Raji (cell line): ENCODE measurements around the gene NRG3.

Experiments used
- POLR2A ChIP-seq: IDR thresholded peaks from 2 replicates; pipeline ENCODE4 v1.6.1; 2011; ENCODE audit warnings: low read depth, low read length, control low read depth; ENCODE audit not compliant: insufficient read depth

NRG3 gene

DNA sequence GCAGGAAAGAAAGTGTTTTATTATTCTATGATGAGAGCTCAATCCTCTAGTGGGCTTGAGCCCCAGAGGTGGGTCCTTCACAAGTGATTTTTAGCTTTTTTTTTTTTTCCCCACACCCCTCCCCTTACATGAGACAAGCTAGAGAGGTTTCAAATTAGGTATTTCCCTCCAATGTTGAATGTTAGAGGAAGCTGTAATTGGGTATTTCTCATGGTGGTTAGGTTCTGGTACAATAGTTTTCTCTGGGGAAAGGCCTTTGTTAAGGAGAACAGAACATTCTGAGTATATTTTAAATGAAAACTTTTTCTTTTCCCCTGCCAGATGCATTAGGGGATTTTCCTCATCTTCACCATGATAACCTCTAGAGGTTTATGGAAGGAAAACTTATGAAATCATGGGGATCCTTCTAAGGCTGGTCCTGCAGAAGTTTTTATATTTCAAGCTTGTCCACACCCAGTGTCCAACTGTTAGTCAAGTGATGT lies 1039.7 kb downstream of the NRG3 start:
- TF ChIP-seq POLR2A: no peak

DNA sequence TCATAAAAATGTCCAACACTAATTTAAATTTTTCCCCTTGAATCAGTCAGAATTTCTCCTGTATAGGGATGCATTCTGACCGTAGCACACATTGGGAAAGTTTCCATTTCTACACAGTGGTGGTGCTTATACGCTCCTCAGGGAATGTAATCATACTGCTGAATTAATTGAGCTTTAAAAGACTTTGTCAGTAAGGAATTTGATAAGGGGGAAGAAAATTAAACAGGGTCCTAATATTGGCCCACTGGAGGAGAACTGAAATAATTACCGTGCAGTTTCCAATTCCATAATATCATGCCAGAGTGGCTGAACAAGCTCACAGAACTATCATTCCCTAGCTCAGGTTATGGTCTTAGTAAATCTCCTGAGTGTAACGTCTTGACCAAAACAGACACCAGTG lies 1041.9 kb downstream of the NRG3 start:
- no peak for TF ChIP-seq POLR2A

DNA sequence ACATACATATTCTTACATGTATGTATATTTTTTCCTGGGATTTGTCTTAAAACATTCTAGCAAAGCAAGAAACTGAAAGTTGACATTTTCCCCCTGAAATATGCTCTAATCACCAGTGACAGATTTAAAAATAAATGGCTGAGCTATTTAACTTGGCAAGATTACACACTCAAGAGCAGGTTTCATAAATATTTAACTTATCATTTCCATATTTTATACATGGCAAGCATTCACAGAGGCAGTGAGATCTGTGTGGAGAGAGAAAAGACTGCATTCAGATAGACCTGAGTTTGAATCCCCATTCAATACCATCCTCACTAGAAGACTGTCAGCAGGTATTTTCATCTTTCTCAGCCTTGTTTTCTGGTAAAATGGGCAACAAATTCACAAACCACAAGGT lies 1043.0 kb downstream of the NRG3 start:
- TF ChIP-seq POLR2A: no peak

DNA sequence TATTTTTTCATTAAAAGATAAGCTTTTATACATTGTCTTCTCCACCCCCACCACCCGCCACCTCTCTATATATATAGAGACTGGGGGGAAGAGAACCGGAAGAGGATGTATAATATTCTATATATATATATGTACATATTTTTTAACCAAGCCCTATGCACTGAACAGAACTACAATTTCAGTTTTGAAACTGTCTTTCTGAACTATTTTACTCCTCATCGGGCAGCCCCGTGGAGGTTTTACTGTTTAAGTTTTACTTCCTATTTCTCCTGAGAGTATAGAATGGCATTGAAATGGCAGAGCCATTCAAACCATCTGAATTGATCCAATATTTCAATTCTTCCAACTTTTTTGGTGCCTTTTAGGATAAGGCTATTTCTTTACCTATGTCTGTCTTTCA lies 1047.1 kb downstream of the NRG3 start:
- no peak for TF ChIP-seq POLR2A

DNA sequence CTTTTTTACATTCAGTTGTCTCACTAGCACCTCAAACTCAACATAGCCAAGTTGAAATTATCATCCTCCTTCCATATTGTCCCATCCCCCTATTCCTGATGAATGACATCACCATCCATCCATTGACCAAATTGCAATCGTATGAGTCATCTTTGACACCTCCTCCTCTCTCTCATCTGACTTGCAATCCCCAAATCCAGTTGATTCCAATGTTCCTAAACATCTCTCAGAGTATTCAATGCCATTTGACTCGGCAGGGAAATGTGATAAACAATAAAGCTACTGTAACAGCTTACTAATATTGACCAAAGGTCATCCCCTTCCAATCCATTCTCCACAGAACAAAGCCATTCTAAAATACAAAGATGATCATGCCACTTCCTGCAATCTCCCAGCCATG lies 1047.8 kb downstream of the NRG3 start:
- TF ChIP-seq POLR2A: no peak

DNA sequence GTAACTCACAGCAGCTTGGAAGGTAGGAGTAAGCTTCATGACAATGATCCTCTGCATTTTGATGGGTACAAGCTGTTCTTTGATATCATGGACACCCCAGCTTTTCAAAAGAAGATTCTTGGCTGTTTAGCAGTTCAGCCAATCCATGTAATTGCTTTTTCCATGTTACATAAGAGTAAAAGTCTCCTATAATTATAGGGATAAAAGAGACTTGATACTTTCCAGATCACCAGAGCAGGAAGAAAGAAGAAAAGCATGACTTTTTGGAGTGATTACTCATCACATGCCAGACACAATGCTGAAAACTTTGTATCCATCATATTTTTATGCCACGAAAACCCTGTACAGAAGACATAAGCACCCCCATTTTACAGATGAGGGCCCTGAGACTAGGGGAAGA lies 1049.7 kb downstream of the NRG3 start:
- no peak for TF ChIP-seq POLR2A

DNA sequence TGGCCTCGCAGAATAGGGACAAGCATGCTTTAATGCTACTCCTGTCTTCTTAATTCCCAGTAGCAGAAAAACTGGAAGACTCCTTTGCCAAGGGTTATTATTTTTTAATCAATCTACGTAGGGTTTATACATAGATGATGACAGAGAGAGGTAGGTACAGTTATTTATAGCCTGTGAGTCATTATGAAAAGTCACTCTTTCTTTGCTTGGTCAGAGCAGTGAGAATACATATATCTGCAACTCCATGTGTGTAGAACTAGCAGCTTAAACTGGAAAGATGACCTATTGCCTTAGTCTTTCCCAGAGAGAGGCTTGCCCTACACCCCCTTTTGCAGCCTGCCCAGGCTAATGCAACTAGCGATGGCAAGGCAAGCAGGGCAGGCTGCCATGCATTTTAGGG lies 1050.6 kb downstream of the NRG3 start:
- no peak for TF ChIP-seq POLR2A

DNA sequence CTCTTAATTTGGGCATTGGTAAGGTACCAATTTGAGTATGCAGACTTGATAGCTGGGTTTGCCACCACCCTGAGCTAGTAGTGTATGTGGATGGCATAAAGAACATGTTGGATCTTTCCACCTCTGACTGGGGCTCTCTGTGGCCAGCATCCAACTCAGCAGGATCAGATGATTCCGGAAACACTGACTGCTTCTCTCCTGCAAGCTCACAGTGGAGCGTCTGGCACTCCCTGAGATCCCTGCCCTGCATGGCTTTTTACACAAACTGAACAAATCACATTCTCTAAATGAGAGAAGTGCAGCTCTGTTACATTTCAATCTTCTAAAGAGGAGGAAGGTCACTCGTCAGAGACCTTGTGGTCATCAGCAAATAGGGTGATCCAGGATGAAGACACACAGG lies 1057.5 kb downstream of the NRG3 start:
- TF ChIP-seq POLR2A: no peak

DNA sequence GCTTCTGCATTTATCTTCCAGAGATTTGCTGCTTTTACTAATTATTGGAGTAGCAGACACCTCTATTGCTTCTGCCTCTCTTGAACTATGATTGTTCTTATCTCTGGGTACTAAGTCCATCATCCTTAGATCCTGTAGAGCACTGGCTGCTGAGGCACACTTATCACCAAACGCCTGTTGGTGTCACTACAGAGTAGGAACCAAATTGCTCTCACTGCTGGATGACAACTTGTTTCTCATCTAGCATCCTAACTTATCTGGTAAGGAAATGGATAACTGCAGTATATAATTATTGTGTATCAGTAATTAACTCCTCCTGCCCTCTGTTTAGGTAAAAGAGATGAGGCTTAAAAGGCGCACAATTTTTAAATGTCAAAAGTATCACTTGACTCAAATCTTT lies 1059.4 kb downstream of the NRG3 start:
- TF ChIP-seq POLR2A: no peak

DNA sequence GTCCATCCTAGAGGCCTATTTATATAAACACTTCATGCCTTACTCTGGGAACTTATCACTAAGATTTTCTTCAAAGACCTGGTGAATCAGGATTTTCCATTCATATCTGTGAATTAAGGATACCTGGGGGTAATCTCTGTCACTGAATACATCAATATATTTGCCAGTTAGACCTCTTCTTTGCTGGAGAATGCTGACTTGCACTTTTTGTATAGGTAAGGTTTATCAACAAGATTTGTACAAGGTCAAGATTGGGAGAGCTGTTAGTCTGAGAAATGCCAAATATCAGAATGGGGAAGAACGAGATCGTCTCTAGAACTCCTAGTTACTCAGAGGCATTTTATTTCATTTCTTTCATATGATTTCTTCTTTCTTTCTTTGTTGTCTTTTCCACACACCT lies 1060.0 kb downstream of the NRG3 start:
- no peak for TF ChIP-seq POLR2A

DNA sequence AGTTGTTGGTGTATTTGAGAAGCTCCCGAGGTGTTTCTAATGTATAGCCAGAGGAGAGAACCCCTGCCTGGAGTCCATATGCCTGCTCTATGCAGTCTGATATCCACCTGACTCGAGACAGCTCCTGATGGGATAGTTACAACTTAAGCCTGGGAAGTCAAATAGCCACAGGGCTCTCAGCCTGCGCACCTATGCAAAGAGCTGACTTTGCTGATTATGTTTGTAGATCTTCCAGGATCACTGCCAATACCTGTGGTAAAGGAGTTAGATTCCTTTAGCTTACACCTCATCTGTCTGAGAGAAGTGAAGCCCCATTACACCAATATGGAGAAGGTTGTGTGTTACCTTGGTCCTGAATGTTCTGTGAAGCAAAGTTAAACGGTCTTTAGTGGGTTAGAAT lies 1063.3 kb downstream of the NRG3 start:
- TF ChIP-seq POLR2A: no peak

DNA sequence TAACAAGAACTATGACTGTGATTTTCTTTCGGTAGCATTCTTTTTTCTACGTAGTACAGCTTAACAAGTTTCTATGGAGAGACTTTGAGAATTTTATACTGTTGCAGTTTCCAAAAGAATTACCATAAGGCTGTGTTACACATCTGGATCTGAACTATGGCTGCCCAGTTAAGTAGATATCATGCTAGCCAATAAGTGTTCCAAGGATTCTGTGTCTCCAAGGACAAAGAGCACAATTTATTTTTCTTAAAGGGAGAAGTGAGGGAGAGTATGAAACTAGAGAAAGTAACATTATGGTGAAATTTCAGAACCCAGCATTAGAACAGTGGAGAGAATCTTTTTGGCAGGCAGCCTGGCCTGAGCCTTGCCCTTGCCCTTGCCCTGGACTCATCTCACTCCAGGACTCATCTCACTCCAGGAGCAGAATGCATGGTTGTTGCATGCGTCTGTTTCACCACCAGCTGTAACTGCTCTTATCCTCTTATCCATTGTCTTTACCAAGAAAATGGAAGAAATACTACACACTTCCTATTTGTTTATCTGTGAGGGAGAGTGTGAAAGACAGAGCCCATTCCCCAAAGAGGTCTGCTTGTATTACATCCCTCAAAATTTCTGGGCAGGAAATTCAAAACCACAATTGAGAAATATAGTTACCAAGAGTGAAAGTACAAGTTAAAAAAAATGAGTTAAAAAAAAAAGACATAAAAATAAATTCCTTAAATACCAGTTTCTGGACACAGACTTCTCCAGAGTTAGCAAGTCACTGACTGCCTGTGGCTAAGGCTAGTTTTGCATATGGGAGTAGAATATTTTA lies 1067.5 kb downstream of the NRG3 start:
- TF ChIP-seq POLR2A: no peak

DNA sequence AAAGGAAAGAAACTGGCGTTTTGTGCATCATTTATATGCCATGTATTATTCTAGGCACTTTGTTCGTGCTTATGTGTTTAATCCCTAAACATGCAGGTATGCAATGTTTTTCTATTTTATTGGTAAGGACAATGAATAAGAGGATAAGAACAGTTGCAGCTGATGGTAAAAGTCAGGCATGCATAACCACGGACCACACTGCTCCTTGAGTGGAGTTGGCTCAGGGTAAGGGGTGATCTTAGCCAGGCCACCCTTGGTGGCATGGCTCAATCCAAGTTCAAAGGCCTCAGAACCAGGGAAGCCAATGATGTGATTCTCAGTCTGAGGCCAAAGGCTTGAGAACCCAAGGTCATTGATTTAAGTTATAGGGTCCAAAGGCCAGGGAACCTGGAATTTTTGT lies 1068.1 kb downstream of the NRG3 start:
- no peak for TF ChIP-seq POLR2A

DNA sequence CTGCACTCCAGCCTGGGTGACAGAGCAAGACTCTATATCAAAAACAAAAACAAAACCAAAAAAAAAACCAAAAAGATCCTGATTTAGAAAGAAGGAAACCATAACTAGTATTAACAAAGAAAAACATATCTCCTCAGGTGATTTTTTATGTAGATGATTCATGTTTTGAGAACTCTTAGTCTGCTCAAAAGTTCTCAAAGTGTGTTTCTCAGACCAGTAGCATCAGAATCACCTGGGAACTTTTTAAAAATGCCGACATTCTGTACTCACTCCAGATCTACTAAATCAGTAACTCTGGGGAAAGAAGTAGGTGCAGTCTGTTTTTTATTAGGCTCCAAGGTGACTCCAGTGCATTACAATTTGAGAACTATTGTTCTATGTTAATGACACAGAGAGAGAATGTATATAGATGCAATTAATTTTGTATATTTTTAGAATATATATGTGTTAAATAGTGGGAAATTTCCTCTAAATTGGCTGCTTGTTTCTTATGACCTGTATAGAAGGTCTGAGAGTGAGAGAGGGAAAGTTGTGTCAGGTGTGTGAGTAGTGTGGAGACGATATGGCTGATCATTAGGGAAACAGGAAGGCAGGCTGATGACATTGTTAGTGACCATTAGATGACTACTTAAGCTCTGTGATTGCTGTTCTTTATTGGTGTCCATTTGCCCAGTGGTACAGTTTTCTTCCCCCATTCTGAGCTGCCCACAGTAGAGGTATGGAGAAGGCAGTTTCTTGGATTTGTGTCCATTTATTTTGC lies 1075.0 kb downstream of the NRG3 start:
- TF ChIP-seq POLR2A: no peak

DNA sequence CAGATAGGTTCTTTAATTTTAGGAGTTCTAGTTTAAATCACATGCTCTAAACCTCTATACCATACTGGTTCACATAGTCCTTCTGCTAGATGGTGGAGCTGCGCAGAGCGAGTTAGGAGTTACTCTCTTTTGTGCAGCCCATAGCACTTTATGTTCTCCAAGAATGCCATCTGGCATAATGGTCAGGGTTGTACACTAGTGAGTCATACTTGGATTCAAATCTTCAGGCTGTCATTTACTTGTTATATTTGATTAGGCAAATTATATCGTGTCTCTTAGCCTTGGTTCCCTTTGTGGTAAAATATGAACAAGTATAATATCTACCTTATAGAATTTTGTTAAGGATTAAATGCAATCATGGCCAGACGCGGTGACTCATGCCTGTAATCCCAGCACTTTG lies 1078.3 kb downstream of the NRG3 start:
- no peak for TF ChIP-seq POLR2A

DNA sequence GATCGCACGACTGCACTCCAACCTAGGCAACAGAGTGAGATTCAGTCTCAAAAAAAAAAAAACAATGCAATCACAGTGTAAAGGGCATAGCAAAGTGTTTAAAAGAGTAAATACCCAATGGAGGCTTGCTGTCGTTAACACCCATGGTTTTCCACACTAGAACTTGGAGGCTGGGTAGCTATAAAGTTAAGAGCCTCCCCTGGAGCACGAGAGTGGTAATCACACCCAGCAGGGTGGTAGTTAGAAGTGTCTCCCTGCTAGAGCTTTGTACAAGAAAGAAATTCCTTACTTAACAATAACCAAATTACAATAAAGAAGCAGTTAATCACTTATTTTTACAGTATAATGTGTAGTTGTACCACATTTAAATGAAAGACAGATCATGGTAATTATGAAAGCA lies 1078.9 kb downstream of the NRG3 start:
- TF ChIP-seq POLR2A: no peak

DNA sequence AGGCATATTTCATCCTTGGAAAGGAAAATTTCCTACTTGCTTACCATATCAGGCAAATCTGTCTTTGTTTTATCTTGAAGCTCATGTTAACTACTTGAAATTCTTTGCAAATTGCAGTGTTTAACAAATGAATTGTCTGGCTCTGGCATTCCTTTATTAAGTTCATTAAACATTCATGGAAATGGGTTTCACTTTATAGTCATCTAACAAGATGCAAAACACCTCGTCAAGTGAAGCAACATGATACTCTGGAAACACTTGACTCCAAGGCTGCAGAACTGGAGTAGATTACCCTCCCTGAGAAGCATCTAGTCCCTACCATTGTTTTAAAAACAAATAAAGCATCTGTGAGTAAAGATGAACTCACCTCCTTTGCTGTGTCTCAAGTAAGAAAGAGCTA lies 1086.9 kb downstream of the NRG3 start:
- no peak for TF ChIP-seq POLR2A

DNA sequence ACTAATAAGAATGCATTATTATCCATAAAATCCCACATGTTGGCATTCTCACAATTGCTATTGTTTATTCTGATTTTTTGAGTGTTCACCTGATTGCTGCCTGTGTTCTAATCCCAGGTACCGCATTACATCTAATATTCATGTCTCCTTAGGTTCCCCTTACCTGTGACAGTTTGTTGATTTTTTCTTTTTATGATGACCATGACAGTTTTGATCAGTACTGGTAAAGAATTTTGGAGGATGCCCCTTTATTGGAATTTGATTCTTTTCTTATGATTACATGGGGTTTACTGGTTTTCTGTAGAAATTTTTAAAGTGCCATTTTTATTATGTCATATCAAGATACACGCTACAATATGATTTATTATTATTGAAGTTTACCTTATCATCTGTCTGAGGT lies 1091.1 kb downstream of the NRG3 start:
- no peak for TF ChIP-seq POLR2A
